ENCODE data around the gene SEBOX.

SEBOX gene

DNA sequence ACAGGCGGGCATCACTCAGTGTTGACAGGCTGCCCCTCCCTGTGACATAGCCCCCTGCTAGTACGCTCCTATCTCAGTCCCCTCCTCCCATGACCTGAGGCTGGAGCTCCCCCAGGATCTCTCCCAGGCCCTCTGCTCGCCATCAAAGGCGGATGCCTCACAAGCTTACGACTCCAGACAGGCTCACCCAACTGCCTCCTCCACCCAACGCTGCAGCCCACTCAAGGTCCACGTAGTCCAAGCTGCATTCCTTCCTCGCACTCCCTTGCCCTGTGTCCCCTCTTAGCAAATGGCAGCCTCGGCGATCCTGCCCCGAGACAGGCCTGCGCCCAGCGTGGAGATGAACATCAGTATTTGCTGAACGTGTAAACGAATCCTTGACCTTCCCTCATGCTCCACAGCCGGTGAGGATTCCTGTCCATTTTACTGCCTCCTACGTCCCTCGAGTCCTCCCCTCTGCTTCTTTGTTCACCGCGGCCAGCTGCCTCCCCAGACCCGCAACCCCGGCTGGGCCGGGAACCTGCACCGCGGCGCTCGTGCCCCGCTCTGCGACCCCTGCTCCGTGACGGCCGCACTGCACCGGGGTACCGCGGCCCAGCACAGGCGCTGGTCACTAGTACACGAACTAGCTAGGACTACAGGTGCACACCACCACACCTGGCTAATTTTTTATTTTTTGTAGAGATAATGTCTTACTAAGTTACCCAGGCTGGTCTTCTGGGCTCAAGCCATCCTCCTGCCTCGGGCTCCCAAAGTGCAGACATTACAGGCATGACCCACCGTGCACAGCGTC is 46.8 kb downstream of the SEBOX start:
- peak in 1 of 2 donors; percentile 13 for ATAC-seq

DNA sequence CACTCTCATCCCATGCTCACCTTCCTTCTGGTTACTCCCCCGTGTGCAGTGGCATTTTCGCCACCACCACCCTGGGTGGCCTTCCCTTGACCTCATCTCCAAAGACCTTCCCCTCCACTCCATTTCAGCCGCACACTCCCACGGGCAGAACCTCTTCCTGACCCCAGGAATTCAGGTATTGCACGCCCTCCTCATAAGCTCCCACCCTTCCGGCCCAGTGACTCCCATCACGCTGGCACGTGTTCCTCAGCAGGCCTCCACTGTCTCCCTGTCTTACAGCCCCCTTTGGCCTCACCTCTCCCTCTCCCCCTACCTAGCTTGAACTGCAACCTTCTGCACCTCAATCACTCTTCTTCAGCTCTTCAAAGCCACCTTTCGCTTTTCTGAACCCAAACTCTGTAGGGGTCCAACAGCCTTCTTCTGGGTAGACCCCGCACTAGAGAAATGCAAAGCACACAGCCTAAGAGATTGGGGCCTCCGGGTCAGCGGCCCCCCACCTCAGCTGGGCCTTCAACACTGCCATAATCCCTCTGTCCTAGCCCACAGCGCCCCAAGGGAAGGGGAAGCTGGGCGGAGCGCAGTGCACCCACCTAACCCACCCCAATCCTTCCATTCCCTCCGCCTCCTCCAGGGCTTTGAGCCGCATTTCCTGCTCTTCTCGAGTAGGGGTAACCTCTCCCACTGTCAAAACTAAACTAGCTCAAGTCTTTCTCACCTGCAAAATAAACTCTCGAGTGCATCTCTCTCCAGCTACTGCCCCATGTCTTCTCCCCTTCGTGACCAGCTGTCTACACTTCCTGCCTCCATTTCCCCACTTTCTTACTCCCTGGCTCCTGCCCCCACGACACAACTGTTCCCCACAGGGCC is 47.7 kb downstream of the SEBOX start:
- no peak for ATAC-seq

DNA sequence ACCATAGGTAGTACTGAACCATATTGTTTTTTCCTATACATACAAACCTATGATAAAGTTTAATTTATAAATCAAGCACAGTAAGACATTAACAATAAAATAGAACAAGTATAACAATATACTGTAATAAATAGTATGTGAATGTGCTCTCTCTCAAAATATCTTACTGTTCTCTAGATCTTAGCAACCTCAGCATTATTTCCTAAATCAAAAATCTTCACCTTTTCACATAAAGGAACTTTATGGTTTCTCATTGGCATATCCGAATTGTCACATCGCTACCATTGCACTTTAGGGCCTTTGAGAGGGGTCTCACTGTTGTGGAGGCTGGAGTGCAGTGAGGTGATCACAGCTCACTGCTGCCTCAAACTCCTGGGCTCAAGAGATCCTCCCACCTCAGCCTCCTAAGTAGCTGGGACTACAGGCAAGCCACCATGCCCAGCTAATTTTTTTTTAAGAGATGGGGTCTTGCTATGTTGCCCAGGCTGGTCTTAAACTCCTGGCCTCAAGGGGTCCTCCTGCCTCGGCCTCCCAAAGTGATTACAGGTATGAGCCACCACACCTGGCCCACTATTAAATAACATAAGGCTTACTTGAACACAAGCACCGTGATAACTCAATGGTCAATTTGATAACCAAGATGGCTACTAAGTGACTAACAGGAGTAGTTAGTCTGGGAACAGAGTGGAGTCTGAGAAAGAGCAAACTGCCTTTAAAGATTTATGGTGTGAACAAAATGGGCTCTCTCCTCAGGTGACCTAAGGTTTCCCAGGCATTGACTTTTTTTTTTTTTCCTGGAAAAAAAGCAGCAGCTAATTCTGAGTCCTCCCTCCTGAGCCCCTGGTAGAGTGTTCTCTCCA is 48.9 kb downstream of the SEBOX start:
- ATAC-seq, result no peak

DNA sequence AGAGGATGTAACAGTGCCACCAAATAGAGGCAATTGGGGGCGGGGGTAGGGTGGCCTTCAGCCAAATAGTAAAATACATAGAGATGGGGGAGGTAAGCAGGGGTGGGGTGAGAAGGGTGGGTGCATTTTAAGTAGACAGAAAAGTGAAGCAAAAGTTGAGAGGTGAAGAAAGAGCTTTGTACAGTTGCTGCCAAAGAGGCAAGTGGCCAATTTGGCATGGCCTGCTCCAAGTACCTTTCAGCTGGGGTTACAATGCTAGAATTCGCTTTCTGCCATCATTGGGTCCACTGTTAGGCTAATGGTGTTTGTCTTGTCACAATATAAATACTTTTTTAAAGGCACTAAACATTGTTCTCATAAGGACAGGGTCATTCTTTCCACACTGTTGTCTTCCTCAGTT is 51.2 kb downstream of the SEBOX start:
- no peak for ATAC-seq

Measured in activated CD4-positive, CD25-positive, alpha-beta regulatory T cell treated with anti-CD3 and anti-CD28 coated beads, Interleukin-2, amount 50 U/mL, for 24 hours (primary cell).